ENCODE measurements around the gene MYO3B. TPM values are rescaled to one million over a fixed set of nuclear protein-coding genes. Genes with fewer than 3 reads are reported as not detected.
"Not testable (repeated sequence)": the region's sequence is repeated elsewhere in the genome, so short reads cannot be mapped to it uniquely, and the experiment has no call there.

The MYO3B gene
- total RNA-seq, 1 experiment from 2014 or later = 0.50 TPM

- Mint-ChIP-seq H3K27ac (no peak overlapping the region), H3K4me1 (peaks cover 6% of the 10 kb centered on the region), H3K9me3 (peaks cover 16% of the 10 kb centered on the region), H3K4me3 (no peak overlapping the region), H3K36me3 (no peaks in the 10 kb centered on the region), H3K27me3 (ENCODE audit: low read depth) (no peaks in the 10 kb centered on the region)
- DNase-seq (ENCODE audit: low spot score) (peak; percentile 20), ATAC-seq (peak; percentile 72)
- CTCF ChIA-PET = interaction anchor here (0.9 kb wide), 1 partner anchor 40 kb away, joined by 3 read pairs; no protein-coding TSS in a partner anchor
- POLR2A ChIA-PET = no interaction called here
- TF ChIP-seq NR2C2 (CRISPR knock-in tag; IDR thresholded peaks at IDR 0.05) = no peak
- no peak for TF ChIP-seq FOXJ3 (CRISPR knock-in tag; IDR thresholded peaks at IDR 0.05; ENCODE audit: borderline replicate concordance)
- no peak for TF ChIP-seq ZNF396 (CRISPR knock-in tag; IDR thresholded peaks at IDR 0.05; ENCODE audit: borderline replicate concordance)
- TF ChIP-seq SMAD3 (CRISPR knock-in tag; IDR thresholded peaks at IDR 0.05; ENCODE audit: borderline replicate concordance) = no peak
- TF ChIP-seq MXD4 (CRISPR knock-in tag; IDR thresholded peaks at IDR 0.05; ENCODE audit: borderline replicate concordance) = no peak
- TF ChIP-seq GRHL2 (CRISPR knock-in tag; IDR thresholded peaks at IDR 0.05; ENCODE audit: insufficient replicate concordance, severe bottlenecking) = no peak
Measured at GRCh38 chr2:170276925-170277629, 99.1 kb downstream of the MYO3B start.

- no peaks in the 10 kb centered on the region for H3K27me3 Mint-ChIP-seq (ENCODE audit: low read depth)
- H3K4me3 Mint-ChIP-seq = no peak overlapping the region
- H3K36me3 Mint-ChIP-seq = no peaks in the 10 kb centered on the region
- DNase-seq (ENCODE audit: low spot score) (no peak), ATAC-seq (no peak)
- H3K4me1 Mint-ChIP-seq = peaks cover 6% of the 10 kb centered on the region
- H3K9me3 Mint-ChIP-seq = peaks cover 10% of the 10 kb centered on the region
- H3K27ac Mint-ChIP-seq = no peak overlapping the region
- no peak for TF ChIP-seq PRRX2 (CRISPR knock-in tag; IDR thresholded peaks at IDR 0.05)
- TF ChIP-seq ZNF671 (CRISPR knock-in tag; IDR thresholded peaks at IDR 0.05) = no peak
- TF ChIP-seq ZBTB43 (CRISPR knock-in tag; IDR thresholded peaks at IDR 0.05) = no peak
- no peak for TF ChIP-seq NR3C1 (CRISPR knock-in tag; conservative IDR thresholded peaks at IDR 0.05; ENCODE audit: low read depth)
- no peak for TF ChIP-seq E2F5 (CRISPR knock-in tag; IDR thresholded peaks at IDR 0.05)
- TF ChIP-seq ATF6 (CRISPR knock-in tag; IDR thresholded peaks at IDR 0.05) = no peak
- no peak for TF ChIP-seq IRF2 (CRISPR knock-in tag; IDR thresholded peaks at IDR 0.05; ENCODE audit: borderline replicate concordance, low read depth)
- no peak for TF ChIP-seq ZNF317 (CRISPR knock-in tag; IDR thresholded peaks at IDR 0.05; ENCODE audit: borderline replicate concordance, low read depth)
- TF ChIP-seq FOXJ3 (CRISPR knock-in tag; IDR thresholded peaks at IDR 0.05; ENCODE audit: borderline replicate concordance) = no peak
- TF ChIP-seq USF2 (CRISPR knock-in tag; IDR thresholded peaks at IDR 0.05) = no peak
- TF ChIP-seq ZBTB21 (CRISPR knock-in tag; IDR thresholded peaks at IDR 0.05; ENCODE audit: borderline replicate concordance) = no peak
- no peak for TF ChIP-seq ZNF425 (CRISPR knock-in tag; conservative IDR thresholded peaks at IDR 0.05)
- TF ChIP-seq AR (CRISPR knock-in tag; IDR thresholded peaks at IDR 0.05) = no peak
- POLR2A ChIA-PET = no interaction called here
- CTCF ChIA-PET = no interaction called here
Measured at GRCh38 chr2:170277951-170278350, 100.0 kb downstream of the MYO3B start.

GRCh38 chr2:170279615-170280014 lies 101.7 kb downstream of the MYO3B start:
- H3K27ac Mint-ChIP-seq; H3K4me3 Mint-ChIP-seq; DNase-seq (ENCODE audit: low spot score); H3K4me1 Mint-ChIP-seq; H3K36me3 Mint-ChIP-seq; ATAC-seq; H3K27me3 Mint-ChIP-seq (ENCODE audit: low read depth); CTCF ChIA-PET; POLR2A ChIA-PET: not testable (repeated sequence)
- peaks cover 10% of the 10 kb centered on the region for H3K9me3 Mint-ChIP-seq

Measured in WTC11 (cell line).